ENCODE data around the gene PPCS.
"Not testable (repeated sequence)": the region's sequence is repeated elsewhere in the genome, so short reads cannot be mapped to it uniquely, and the experiment has no call there.

The PPCS gene

DNA sequence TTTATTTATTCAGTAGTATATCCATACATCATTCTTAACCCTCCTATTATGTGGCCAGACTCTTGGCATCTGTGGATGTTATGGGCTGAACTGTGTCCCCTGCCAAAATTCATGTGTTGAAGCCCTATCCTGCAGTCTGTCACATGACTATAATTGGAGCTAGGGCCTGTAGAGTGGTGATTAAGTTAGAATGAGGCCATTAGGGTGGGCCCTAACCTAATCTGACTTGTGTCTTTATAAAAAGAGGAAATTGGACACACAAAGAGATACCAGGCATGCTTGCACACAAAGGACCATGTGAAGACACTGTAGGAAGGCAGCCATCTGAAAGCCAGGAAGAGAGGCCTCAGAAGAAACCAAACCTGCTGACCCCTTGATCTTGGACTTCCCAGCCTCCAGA, 7.1 kb upstream of the PPCS start:
- intact Hi-C loops (cut with DNase I), result no loop called here
- DNase-seq, result no peak

DNA sequence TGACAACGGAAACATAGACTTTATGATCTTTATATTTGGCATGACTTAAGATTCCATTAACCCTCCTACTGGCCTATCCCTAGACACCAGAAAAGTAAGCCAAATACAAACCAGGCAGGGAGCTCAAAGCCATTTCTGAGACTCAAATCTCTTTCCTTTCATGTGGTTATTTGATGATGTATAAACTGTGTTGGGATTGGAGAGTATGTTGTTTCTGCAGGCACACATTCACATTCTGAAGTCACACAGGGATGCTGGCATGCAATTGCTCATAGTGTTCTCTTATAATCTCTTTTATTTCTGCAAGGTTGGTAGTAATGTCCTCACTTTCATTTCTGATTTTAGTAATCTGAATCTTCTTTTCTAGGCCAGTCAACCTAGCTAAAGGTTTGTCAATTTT, 6.3 kb upstream of the PPCS start:
- intact Hi-C loops (cut with DNase I), result loop anchor here (10.0 kb wide), 1 partner anchor 65 kb away; the partner anchor contains the start of gene RIMKLA
- no peak for DNase-seq

DNA sequence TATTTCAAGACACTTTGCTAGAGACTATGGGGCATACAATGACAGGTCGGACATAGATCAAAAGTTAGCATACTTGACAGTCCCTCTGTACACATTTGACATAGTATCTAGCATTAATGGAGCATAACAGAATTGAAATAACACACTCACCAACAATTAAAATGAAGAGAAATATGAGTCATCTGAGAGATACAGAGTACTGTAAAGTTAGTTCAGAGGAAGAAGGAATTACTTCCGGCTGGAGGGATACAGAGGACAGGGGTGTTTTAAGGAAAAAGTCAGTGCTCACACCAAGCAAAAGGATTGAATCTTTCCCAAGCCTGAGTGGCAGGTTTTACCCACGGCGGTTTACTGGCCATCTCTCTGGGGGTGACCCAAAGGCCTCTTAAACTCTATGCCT, 3.0 kb upstream of the PPCS start:
- intact Hi-C loops (cut with DNase I), result loop anchor here (10.0 kb wide), 1 partner anchor 69 kb away; the partner anchor contains the start of gene RIMKLA

DNA sequence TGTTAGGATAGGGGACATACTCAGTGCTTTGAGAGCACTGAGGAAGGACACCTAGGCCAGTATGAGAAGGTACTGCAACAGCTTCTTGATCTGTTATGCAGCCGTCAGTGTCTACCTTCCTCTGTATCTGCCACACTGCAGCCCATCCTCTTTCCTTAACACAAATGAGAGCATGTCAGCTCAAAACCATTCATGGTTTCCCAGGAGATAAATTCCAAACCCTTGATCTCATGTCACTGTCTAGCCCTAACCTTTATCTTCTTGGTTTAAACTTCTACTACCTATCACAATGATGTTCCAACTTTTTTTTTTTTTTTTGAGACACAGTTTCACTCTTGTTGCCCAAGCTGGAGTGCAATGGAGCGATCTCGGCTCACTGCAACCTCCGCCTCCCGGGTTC, 1.9 kb upstream of the PPCS start:
- intact Hi-C loops (cut with DNase I), result loop anchor here (10.0 kb wide), 1 partner anchor 70 kb away; the partner anchor contains the start of gene RIMKLA
- no peak for DNase-seq

More for the DNA sequence above, 3.0 kb upstream of the PPCS start:
- DNase-seq, result no peak

DNA sequence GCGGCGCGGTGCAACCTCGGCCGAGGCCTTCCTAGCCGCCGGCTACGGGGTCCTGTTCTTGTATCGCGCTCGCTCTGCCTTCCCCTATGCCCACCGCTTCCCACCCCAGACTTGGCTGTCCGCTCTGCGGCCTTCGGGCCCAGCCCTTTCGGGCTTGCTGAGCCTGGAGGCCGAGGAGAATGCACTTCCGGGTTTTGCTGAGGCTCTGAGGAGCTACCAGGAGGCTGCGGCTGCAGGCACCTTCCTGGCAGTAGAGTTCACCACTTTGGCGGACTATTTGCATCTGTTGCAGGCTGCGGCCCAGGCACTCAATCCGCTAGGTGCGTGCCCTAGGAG, 379 bp downstream of the PPCS start:
- peak in 8 of 10 donors; percentile 19 to 90 (median 38) for DNase-seq
- intact Hi-C loops (cut with DNase I), result loop anchor here (5.0 to 10.0 kb wide), 2 partner anchors 72 to 114 kb away; partner anchors contain the start of gene RIMKLA

DNA sequence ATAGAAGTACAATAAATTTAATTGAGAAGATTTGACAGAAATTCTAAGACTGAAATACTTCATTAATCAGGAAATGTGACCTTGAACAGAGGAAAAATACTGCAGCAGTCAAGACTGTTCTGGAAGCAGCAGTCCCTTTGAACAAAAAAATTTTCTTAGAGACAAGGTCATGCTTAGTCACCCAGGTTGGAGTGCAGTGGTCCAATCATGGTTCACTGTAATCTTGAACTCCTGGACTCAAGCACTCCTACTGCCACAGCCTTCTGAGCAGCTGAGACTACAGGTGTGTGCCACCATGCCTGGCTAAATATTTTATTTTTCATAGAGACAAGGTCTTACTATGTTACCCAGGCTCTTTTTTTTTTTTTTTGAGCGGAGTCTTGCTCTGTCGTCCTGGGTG, 4.9 kb downstream of the PPCS start:
- DNase-seq, result no peak
- intact Hi-C loops (cut with DNase I), result no loop called here

DNA sequence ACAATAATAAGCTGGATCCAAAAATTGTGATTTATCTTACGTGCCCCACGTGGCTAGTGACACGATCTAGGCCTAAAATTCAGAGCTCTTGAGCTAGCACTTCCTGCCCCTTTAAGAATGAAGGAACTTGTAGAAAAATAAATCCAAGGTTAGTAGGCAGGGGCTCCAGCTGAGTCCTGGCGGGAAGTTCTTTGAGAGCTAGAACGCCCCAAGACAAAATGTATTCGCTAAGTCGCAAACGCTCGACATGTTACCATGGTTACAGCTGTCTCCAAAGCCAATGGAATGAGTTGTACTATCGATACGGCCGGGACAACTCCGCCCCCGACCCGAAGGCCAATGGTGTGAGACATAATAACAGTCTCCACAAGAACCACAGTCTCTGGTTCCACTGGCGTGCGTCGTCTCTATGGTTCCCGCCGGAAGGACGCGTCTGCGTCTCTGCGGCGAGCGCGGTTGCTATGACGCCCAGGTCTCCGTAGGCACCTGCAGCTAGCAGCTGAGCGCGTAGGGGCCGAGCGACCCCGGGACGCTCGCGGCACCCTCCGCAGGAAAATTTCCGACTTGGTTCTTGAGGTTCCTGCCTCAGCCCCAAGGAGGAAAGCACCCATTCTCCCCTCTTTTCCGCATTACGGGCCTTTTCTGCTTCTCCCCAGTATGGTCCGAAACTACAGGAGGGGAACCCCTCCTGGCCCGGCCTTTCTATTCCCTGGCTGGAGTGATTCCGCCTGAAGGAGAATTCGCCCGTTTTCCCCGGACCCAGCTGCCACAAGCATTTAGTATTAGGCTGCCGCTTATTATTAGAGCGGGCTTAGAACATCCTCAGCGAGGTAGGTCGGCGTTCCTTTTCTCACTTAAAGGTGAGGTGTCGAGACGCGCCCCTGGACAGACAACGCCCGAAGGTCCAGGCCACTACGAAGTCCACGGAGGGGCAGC, 6.8 kb downstream of the PPCS start, which contains the start of gene CCDC30:
TSS of gene CCDC30 (plus strand) at position 459 of the 936 bp plus-strand sequence. CDS start 17,266 bp downstream, outside the sequence.
- DNase-seq, result peak; percentile 79 to 99 (median 94)
- intact Hi-C loops (cut with DNase I), result no loop called here

DNA sequence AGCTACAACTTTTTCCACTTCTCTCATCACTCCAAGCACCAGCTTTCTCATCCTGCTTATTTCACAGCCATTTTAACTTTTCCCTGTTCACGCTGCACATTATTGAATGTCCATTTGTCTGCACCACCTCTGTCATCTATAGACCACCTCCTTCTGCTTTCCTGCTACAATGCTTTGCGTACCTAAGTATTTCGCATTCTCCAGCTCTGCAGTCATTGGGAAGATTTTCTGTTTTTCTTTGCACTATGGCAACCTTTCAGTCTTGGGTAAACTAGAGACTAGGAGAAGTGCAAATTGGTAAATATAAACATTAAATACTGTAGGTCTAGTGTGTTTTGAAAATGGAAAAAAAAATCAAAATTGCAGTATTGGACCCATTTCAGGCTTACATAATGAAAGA, 7.6 kb downstream of the PPCS start:
- intact Hi-C loops (cut with DNase I), result no loop called here
- no peak for DNase-seq

DNA sequence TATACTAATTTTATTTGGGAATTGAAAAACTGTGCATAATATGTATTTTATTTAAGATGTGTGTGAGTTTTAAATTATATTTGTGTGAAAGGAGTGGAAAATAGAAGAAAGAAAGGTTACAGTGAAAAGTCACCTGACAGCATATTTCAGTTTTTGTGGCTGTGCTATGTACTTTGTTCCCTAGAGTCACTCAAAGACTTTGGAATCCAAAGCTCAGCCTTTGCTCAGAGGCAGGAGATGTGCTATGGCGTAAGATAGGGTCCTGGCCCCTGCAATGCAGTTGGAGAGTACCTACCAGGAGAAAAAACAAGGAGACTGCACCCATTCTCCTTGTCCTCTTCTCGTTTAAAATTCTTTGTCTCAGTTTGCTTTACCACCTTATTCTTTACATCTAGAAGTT, 9.7 kb downstream of the PPCS start:
- intact Hi-C loops (cut with DNase I), result no loop called here
- no peak for DNase-seq

DNA sequence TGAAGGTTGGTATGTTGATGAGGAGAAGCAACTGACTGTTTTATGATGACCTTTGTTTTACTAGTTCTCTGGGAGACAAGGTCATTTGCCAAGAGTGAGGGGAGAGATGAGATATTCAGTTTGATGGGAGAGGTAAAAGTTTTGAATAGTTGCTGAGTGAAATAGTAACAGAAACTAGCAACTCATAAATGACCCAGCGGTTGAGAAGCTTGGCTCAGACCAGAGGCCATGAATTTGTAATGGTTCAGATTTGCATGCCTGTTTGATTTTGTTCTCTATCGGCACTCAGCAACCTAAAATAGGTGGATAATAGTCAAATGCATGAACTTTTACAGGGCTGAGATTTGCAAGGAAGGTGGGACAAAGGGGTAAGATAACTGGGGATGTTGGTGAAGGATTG, 13.4 kb downstream of the PPCS start:
- intact Hi-C loops (cut with DNase I), result no loop called here
- no peak for DNase-seq

DNA sequence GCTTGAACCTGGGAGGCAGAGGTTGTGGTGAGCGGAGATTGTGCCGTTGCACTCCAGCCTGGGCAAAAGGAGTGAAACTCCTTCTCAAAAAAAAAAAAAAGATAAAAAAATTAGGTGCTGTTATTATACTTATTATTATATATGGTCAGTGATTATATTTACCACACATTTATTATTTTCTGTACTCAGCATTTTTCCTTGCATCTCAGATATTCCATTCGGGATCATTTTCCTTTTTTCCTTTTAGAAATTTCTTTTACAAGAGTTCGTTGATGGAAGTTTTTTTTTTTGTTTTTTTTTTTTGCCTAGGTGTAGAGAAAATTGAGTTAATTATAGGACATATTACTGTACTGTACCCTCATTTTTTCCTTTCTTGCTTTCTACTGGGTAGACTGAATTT, 20.3 kb downstream of the PPCS start:
- no peak for DNase-seq
- intact Hi-C loops (cut with DNase I), result no loop called here

DNA sequence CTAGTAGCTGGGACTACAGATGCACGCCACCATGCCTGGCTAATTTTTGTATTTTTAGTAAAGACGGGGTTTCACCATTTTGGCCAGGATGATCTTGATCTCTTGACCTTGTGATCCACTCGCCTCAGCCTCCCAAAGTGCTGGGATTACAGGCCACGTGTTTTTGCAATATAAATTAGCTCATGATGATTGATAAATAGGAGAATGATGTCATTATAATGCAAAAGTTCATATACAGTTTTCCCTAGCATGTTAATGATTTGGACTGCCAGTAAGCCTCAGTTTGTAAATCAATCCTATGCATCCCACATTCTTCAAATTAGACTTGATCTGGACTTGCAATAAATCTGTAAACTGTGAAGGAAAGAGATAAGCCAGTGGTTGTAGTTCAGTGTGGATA, 21.0 kb downstream of the PPCS start:
- intact Hi-C loops (cut with DNase I); DNase-seq: not testable (repeated sequence)

DNA sequence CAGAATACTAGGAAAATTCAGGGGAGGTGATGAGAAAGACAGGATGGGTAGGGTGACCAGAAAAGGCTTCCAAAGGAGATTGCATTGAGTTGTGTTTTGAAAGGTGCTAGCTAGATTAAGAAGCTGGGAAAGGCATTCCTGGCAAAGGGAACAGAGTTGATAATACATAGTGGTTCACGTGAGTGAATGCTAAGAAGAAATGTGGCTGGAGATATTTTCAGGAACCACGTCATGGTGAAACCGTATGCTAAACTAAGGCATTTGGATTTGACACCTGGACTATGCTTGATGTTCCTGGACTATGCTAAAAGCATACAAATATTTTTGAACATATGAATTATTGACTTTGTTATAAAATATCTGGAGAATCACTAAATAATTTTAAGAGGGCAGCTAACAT, 21.4 kb downstream of the PPCS start:
- DNase-seq, result no peak
- intact Hi-C loops (cut with DNase I), result no loop called here

DNA sequence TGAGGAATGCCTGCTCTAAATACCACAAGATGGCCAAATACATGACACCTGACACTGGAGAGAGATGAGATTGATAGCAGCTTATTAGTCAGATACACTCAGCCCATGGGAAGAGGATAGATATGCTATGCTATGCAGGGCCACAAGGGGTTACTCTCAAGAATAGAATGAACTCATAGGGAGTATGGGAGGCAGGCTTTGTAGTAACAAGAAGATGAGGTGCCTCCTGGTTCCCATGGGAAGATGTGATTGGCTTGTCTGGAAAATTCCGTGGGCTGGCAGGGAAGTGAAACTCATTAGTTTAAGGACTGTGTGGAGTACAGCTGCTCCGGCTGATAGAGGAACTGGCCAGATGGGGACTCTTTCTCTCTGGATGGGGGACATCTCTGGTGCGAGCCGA, 23.3 kb downstream of the PPCS start:
- intact Hi-C loops (cut with DNase I), result no loop called here
- no peak for DNase-seq

DNA sequence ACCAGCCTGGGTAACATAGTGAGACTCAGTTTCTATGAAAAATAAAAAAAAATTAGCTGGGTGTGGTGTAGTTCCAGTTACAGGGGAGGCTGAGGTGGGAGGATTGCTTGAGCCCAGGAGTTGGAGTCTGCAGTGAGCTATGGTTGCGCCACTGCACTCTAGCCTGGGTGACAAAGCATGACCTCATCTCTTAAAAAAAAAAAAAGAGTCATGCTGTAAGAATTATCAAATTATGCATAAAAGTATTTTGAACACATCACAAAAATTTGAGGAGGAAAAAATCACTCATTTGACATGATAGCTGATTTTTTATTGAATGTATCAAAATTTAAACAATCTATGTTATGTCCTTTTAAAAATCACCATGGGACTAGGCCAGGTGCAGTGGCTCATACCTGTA, 24.6 kb downstream of the PPCS start:
- intact Hi-C loops (cut with DNase I), result no loop called here
- no peak for DNase-seq

DNA sequence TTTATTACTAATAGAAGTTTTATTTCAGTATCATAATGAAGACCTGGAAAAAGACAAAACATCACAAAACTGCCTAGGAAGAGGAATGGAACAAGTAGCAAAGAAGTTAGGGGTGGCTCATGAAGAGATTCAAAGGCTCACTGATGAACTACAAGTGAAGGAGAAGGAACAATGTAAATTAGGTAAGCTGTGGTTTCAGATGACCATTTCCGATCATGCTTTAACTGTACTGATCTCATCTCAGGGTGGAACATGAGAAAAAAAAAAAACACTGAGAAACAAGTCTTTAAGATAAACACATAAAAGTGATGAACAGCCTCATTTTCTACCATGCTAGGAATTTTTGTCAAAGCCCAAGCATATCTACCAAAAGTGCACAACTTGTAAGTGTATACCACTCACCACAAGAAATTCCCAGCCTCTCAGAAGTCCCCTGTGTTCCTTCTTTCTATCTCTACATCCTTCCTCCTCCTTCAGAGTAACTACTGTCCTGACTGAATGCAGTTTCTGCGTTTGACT, 26.4 kb downstream of the PPCS start:
- intact Hi-C loops (cut with DNase I), result no loop called here
- no peak for DNase-seq

DNA sequence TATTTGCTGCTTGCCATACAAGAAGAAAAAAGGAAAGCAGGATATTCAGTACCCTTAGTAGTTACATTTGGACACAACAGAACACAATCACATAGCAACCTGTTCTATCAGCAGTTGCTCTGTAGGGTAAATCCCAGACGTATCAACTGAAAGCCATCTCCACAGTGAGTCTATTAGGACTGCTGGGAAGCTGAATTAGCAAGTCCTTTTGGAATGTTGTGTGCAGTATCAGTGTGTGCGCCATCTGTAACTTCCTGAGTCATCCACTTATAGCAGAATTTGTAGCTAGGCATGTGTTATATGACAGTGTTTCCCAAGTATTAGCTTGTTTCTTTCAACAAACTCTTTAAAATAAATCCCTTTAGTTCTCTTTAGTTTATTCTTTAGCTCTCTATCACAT, 28.0 kb downstream of the PPCS start:
- intact Hi-C loops (cut with DNase I), result no loop called here
- DNase-seq, result no peak

DNA sequence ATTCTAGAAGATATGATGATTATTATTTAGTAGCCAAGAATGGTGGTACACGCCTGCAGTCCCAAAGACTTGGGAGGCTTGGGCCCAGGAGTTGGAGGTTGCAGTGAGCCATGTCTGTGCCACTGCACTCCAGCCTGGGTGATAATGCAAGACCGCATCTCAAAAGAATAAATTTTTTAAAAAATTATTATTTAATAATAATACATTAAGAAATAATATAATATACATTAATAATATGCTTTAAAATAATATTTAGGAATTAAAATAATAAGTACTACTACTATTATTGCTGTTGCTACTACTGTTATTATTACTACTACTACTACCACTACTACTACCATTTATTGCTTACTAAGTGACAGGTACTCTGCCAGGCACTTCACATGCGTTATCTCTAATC, 33.9 kb downstream of the PPCS start:
- intact Hi-C loops (cut with DNase I), result no loop called here
- DNase-seq, result no peak

DNA sequence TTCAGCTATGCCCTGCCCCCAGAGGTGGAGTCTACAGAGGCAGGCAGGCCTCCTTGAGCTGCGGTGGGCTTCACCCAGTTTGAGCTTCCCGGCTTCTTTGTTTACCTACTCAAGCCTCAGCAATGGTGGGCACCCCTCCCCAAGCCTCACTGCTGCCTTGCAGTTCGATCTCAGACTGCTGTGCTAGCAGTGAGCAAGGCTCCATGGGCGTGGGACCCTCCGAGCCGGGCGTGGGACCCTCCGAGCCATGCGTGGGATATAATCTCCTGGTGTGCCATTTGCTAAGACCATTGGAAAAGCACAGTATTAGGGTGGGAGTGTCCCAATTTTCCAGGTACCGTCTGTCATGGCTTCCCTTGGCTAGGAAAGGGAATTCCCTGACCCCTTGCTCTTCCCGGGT, 45.7 kb downstream of the PPCS start:
- peak in 1 of 10 donors; percentile 70 for DNase-seq
- intact Hi-C loops (cut with DNase I), result not testable (repeated sequence)

DNA sequence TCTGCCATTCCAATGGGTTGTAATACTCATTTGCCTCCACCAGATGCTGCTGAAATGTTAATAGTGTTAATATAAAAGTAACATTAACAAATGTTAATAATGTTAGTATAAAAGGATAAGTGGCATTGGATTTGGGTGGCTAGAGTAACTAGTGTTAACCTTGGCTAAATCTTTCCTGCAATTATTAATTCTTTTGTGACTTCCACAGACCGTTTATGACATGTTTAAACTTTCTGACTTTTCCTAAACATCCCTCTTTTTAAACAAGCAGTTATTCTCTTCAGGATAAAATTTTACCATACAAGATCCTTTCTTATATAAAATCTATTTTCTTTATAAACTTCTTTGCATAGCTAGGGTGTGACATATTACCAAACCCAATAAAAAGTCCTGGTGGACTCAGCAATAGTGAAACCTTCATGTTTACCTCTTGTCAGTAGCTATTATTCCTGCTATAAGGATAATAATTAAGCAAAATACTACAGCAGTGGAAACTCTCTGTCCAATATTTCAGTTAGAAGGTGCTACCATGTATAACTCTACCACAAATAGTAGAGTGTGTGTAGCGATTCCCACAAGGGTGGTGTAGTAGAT, 48.3 kb downstream of the PPCS start:
- DNase-seq, result no peak
- intact Hi-C loops (cut with DNase I), result no loop called here

DNA sequence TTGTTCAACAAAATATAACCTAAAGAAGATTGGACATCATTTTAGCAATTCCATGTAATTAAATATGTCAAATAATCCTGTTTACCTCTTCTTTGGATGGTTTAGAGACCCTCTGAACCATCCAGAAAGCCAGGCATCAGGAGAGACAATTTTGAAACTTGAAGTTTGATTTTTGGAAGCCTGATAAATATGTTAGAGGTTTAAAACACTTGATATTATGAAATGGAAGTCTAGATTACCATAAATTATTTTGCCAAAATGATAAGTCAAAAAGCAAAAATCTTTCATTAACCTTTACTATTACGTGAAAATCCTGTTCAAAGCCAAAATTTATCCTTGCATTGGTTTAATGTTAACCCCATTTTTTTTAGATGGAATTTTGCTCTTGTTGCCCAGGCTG, 50.2 kb downstream of the PPCS start:
- intact Hi-C loops (cut with DNase I), result no loop called here
- no peak for DNase-seq
